ENCODE results near the gene EEIG2.
A peak's percentile ranks its signal among the peaks of the same experiment; 100 is the strongest.

EEIG2 gene

DNA sequence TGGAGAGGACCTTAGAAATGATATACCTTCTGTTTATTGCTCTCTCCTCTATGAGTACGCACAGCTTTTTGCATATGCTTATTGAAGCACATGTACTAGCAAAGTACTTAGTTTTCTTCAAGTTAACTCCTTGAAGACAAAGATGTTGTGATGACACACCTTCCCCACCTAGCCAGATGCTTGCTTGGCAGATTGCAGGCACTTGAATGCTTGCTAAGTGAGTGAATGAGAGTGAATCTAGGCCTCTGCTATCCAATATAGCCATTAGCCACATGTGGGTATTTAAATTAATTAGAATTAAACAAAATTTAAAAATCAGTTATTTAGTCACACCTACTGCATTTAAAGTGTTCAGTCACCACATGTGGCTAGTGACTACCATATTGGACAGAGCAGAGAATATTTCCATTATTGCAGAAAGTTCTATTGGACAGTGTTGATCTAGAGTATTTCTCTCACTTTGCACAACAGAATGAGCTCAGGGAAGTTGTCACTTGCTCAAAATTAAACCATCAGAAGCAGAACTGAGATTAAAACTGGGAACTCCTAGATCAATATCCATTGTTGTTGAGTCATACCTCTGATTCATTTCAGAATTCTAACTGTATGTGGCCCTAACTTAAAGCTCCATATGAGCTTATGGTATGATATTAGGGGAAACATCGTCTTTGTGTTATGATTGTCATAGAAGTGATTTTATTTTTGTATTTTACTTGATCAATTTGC, 8.6 kb upstream of the EEIG2 start:
- no peak for DNase-seq

DNA sequence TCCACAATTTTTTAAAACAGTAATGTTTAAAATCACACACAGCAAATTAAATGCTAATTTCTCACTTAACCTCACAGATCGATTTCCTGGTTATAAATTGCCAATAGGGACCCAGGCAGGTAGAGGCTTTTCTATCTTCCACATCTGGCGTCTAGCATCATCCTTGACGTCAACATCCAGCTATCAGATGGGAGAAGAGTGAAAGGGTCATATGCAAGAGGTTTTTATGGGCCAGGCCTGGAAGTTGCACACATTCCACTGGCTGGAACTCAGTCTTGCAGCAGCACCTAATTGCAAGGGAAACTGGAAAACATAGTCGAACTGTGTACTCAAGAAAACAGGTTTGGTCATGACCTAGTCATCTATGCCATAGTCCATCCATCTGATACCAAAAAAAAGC, 6.0 kb upstream of the EEIG2 start:
- no peak for DNase-seq

GRCh38 chr1:108554682-108555427, 5.0 kb upstream of the EEIG2 start:
- no peak for DNase-seq

GRCh38 chr1:108556066-108556465, 3.8 kb upstream of the EEIG2 start:
- no peak for DNase-seq

GRCh38 chr1:108556499-108556898, 3.4 kb upstream of the EEIG2 start:
- DNase-seq: no peak

DNA sequence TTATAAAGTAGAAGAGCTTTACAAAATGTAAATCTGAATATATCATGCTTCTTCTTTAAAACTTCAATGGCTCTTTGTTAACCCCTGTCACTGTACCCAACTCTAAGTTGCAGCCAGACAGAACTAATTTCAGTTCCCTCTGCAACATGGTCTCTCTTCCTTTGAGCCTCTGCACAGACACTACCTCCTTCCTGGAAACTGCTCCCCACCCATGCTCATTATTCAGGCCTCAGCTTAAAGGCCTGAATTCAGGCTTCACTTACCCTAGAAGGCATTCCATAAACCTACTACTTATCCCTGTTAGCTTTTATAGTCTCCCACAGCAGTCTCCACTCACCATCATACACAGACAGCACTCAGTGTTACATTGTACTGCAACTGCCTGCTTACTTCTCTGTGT, 2.6 kb upstream of the EEIG2 start:
- no peak for DNase-seq

DNA sequence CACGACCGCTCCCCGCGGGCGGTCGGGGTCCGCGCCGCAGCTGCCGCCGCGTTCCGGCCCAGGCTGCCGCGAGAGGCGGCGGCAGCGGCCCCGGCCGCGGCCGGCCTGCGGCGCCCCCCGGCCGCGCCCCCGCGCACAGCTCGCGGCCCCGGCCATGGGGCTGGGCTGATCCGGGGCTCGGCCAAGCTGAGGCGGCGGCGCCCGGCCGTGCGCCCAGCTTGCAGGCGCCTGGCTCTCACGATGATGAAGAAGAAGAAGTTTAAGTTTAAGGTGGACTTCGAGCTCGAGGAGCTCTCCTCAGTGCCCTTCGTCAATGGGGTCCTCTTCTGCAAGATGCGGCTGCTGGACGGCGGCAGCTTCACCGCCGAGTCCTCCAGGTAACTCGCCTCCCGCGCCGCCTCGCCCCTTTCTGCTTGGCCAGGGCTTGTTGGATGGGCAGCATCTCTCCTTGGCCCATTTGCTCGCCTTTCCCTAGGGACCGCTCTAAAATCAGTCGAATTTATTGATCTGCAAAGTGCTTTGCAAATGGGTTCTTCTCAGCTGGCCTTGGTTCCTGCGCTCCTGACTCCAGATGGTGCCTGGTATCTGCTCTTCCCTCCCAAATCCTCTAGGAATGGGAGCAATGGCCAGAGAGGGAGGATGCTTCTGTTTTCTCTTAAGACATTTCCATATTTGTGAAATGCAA, 431 bp downstream of the EEIG2 start:
- peak; percentile 23 for DNase-seq

DNA sequence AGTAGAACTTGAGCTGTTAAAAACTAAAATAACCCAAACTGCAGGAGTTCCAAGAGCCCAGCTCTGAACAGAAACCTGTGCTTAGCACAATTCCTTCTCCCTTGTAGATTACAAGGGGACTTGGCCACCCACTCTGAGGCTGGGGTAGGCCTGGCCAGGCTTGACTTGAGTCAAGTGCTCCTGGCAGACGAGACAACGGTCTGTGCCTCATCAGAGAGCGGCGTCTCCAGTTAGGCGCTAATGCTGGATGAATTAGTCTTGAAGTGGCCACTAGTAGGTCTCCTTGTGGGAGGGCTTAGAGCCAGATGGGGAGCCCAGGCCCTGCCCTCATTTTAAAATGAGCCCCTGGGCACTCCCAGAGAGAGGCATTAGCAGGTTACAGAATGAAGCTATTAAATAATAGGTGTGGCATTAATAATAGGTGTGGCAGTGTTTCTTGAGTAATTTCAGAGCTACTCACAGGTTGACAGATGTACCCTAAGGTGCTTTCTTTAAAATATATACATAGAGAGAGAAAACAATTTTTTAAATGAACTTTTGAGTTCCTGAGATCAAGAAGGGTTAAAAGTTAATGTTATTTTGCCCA, 1.1 kb downstream of the EEIG2 start:
- peak; percentile 36 for DNase-seq

DNA sequence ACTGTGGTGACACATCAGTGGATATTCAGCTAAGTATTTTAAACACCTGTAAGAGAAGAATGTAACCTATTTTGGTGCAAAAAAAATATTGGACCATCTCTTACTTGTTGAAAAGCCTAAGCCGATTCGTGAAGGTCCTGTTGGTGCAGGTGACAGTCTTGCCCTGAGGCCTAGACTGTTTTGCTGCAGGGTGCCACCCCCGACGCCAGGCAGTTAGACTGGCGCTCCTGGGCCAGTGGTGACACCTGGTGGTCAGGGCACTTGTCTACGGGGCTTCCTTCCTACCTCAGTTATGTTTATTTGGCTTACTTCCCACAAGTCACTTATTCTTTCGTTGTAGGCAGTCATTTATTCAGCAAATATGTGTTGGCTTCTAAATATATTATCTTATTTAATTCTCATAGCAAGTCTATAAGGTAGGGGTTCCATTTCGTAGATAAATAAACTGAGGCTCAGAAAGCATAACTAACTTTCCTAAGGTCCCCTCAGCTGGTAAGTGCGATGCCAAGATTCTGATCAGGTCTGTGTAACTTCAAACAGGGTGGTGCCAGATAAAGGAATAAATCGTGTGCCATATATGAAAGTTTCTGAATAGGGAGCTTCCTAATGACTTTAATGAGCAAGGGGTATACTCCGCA, 1.9 kb downstream of the EEIG2 start:
- DNase-seq: peak; percentile 58

DNA sequence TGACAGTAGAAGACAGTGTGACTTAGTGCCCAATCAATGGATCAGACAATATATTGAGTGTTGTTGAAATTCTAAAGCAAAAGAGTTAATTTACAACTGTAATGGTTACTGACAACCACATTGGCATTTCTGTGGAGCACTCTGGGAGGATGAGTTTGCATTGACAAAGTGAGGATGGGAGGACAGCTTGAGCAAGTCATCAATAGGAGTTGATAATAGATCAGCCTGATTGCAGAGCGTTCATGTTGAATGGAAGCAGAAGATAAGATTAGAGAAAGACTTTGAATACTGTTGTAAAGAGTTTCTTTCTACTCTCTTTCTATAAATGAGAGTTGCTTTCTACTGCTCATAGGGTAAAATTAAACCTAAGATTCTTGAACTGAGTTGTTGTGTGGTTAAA, 3.9 kb downstream of the EEIG2 start:
- DNase-seq: no peak

DNA sequence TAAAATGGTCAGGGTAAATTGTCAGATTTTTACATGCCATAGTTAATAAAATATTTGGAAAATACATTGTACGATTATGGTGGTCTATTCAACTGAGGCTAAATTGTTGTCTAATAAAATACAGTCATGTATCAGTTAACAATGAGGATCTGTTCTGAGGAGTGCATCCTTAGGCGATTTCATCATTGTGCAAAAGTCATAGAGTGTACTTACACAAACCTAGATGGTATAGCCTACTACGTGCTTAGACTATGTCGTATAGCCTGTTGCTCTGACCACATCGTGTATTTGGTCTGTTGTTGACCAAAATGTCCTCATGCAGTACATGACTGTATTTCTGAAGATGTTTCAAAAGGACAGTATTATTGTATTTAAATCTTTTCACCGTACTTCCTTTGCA, 5.2 kb downstream of the EEIG2 start:
- DNase-seq: no peak

- DNase-seq: no peak
Observed at GRCh38 chr1:108565512-108565911, 5.6 kb downstream of the EEIG2 start.

DNA sequence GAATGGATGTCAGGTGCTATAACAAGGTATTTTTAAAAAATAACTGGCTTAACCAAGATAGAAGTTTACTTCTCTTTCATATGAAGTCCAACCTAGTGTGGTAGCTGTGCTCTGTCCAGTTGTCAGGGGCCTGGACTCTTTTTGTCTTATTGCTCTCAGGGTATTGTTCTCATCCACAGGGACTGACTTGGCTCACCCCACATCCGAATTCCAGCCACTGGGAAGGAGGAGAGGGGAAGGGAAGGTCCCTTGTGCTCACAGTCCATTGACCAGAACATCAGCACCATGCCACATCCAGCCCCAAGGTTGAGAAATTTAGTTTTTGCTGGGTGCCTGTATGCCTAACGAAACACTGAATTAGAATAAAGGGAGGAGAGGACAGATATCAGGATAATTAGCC, 8.7 kb downstream of the EEIG2 start:
- no peak for DNase-seq

DNA sequence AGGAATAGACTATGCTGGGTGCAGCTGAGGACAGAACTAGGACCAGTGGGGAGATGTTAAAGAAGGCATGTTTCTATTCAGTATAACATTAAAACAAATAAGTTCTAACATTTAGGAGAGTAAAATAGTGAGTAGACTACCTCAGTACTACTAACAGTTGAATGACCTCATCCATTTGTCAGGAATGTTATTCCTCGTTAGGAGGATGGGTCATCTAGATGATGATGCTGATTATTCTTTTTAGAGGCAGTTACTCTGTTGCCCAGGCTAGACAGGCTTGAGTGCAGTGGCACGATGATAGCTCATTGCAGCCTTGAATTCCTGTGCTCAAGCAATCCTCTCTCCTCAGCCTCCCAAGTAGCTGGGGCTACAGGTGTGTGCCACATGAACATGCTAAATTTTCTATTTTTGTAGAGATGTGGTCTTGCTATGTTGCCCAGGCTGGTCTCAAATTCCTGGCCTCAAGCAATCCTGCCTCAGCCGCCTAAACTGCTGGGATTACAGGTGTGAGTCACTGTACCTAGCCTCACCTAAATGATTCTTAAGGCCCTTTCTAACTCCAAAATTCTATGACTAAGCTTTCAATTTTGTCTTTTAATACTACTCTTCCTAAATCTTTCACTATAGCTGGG, 9.3 kb downstream of the EEIG2 start:
- DNase-seq: no peak

DNA sequence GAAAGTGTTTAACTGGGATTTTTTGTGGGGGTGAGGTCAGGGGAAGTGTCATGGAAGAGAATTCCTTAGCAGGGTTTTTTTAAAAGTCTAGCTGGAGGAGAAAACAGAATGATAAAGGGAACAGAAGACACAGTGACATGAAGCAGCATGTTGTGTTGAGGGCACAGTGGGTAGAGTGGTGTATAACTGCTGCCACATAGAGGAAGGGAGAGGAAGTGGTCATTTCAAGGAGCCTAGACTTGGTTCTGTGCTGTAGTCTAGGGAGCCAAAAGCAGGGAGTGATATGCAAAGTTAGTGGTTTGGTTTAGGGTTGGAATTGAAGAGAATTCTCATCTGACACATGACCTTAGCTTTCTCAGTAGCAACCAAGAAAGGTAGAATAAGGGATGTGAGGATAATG, 10.2 kb downstream of the EEIG2 start:
- no peak for DNase-seq

- DNase-seq: no peak
Observed at GRCh38 chr1:108570998-108571401, 11.1 kb downstream of the EEIG2 start.

DNA sequence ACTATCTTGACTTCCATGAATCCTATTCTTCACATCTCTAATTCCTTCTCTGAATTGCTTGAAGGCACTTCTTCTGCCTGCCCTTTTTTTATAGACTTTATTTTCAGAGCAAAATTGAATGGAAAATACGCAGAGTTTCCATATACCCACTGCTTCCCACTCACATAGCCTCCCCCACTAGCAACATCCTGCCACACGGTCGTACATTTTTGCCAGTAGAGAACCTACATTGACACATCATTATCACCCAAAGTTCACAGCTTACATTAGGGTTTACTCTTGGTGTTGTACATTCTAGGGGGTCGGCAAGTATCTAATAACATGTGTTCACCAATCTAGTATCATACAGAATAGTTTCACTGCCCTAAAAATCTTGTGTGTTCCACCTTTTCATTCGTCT, 12.3 kb downstream of the EEIG2 start:
- DNase-seq: no peak

GRCh38 chr1:108573183-108573582, 13.3 kb downstream of the EEIG2 start:
- no peak for DNase-seq

- DNase-seq: no peak
Observed at GRCh38 chr1:108574008-108574407, 14.1 kb downstream of the EEIG2 start.

DNA sequence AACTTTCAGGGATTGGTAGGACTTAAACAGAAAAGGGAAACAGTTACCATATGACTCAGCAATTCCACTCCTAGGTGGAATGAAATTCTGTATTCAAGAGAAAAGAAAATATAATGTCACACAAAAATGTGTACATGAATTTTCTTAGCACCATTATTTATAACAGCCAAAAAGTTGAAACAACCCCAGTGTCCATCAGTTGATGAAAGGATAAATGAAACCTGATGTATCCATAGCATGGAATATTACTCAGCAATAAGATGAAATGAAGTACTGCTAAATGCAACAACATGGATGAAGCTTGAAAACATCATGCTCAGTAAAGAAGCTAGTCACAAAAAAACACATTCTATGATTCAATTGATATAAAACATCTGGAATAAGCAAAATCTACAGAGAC, 15.5 kb downstream of the EEIG2 start:
- DNase-seq: no peak

DNA sequence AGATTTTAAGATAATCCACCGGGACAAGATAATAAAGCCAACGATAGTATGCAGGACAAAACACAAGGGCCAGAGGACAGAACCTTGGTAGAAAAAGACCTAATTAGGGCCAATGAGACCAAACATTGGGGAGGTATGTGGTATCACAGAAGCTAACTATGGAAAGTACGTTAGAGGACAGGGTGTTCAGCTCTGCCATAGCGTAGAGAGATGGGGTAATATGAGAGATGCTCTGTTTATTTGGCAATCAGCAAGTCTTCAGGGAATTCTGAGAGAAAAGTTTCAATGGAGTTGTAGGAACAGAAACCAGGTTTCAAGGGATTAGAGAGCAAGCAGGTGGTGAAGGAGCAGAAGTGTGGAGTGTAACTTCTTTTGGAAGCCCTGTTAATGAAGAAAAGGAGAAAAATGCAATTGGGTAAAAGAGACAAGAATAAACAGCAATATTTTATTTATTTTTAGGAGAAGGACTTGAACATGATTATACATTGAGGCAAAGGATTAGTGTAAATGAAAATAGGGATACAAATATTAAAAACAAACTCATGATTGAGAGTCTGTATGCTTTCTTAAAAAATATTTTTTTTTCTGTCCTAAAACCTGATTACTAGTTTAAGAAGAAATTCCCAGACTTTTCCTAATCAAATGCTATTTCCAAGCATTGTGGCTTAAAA, 24.0 kb downstream of the EEIG2 start:
- no peak for DNase-seq

DNA sequence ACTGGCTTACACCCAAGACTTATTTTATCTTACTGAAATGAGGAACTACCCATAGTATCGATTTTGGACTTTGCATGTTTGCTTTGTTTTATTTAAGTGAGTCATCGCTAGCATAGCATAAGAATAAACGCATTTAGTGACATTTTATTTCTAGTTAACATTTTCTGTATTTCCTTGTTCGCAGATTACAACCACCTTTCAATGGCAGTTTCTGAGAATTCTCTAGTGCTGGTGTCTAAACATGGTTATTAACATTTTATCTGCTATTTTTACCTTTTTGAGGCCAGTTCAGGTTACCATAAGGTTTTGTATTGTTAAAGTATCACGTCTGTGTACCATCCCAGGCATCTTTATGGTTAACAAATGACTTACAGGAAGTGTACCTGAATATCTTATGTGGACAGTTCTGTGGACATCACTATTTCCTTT, 24.5 kb downstream of the EEIG2 start:
- DNase-seq: no peak
